ENCODE data around the gene ZBTB5.
A peak's percentile ranks its signal among the peaks of the same experiment; 100 is the strongest.
"Not testable (repeated sequence)": the region's sequence is repeated elsewhere in the genome, so short reads cannot be mapped to it uniquely, and the experiment has no call there.

Gene ZBTB5

GRCh38 chr9:37446401-37446800 is 18.8 kb downstream of the ZBTB5 start:
- no peak for DNase-seq

- DNase-seq: no peak
These were observed 19.4 kb downstream of the ZBTB5 start for GRCh38 chr9:37445832-37446231.

- DNase-seq: no peak
These were observed 20.4 kb downstream of the ZBTB5 start for GRCh38 chr9:37444890-37445289.

- no peak for DNase-seq
These were observed 21.7 kb downstream of the ZBTB5 start for GRCh38 chr9:37443566-37443965.

DNA sequence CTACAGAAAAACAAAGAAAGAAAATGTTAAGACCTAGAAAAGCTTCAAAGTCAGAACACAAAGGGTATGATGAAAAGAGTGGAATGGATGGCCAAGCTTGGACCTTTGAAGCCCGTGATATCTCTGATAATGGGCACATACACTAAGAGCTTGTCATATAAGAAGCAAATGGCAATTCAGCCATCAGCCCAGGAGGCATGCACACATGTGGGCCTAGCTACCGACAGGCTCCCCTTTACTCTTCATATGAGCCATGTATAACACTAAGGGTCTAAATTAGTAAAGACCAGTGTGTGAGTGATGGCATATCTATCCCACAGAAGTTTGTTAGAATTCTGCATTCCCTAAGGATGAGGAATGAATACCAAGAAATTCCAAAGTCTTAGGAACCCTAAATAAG is 22.7 kb downstream of the ZBTB5 start:
- DNase-seq: no peak

GRCh38 chr9:37441776-37442370 is 23.4 kb downstream of the ZBTB5 start:
- no peak for DNase-seq

DNA sequence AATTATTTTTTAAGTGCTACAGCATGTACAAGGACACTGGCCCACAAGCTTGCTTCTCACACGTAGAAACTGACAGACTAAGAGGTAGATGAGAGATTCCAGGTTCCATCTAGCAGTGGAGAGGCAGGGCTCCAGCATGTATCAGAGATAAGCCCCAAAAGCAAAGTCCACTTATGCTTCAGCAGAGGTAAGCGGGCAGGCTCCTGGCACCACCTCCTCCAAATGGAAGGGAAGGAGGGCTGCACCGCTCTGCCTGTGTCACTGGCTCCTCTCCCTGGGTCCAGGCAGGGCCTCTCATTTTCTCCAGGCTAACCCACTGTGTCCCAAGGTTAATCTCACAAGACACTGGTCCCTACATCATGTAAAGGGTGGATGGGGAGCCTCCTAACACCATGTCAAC is 26.9 kb downstream of the ZBTB5 start:
- DNase-seq: no peak

DNA sequence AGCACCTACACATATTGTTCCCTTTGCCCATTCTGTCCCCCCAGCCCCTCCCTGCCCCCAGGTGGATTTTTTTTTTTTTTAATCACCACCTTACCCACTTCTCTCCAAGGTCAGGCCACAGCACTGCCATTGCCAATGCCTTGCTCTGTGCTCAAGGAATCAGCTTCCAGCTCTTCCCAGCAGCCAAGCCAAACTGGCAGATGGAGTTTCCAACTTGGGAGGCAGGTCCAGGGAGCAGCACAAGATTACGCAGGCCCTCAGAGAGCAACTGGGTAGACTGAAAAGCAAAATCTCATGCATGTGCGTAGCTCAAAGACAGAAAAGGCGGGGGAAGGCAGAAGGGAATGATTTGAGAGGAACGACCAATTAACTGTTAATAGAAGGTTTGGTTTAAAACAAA is 27.6 kb downstream of the ZBTB5 start:
- no peak for DNase-seq

DNA sequence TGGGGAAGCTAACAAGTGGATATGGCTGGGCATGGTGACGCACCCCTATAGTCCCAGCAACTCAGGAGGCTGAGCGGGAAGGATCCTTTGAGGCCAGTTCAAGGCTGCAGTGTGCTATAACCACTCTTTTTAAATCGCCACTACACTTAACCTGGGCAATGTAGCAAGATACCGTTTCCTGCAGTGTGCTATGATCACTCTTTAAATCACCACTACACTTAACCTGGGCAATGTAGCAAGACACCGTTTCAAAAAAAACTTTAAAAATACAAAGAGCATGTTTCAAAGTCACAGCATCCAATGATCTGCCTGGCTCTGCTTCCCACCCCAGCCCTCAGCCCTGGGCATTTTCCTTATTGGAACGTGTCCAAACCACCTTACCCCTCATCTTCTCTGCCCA is 28.2 kb downstream of the ZBTB5 start:
- no peak for DNase-seq

DNA sequence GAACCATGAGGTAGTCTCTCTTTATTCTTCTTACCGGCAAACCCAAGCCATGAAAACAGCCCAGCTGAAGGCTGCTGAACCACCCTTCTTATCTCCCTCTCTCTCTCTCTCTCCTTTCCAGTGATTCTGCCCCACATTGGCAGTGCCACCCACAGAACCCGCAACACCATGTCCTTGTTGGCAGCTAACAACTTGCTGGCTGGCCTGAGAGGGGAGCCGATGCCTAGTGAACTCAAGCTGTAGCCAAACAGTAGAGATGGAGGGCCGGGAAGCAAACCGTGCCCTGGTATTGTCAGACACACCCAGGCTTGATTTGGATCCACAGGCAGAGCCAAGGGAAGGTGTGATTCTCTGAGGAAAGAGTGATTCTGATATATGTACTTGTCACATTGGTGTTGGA is 28.7 kb downstream of the ZBTB5 start:
- DNase-seq: no peak

- DNase-seq: no peak
These were observed 31.3 kb downstream of the ZBTB5 start for GRCh38 chr9:37433867-37434371.

GRCh38 chr9:37432020-37432419 is 33.2 kb downstream of the ZBTB5 start:
- DNase-seq: no peak

- no peak for DNase-seq
These were observed 34.2 kb downstream of the ZBTB5 start for GRCh38 chr9:37430841-37431597.

GRCh38 chr9:37429441-37430285 is 35.6 kb downstream of the ZBTB5 start:
- DNase-seq: no peak

GRCh38 chr9:37428345-37428744 is 36.9 kb downstream of the ZBTB5 start:
- DNase-seq: no peak

DNA sequence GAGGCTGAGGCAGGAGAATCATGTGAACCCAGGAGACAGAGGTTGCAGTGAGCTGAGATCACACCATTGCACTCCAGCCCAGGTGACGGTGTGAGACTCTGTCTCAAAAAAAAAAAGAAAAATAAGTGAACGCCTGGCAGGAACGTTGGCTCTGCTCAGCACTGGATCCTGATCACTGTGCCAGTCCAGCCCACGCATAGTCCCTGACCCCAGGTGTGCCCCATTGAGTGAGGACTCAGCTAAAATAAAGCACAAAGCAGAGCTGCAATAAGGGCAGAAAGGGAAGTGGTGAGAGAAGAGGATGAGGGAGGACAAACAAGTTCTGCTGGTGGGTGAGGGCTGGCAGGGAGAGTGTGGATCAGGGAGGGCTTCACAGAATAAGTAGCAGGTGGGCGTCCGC is 38.4 kb downstream of the ZBTB5 start:
- no peak for DNase-seq

GRCh38 chr9:37426431-37426830 is 38.8 kb downstream of the ZBTB5 start:
- DNase-seq: not testable (repeated sequence)

DNA sequence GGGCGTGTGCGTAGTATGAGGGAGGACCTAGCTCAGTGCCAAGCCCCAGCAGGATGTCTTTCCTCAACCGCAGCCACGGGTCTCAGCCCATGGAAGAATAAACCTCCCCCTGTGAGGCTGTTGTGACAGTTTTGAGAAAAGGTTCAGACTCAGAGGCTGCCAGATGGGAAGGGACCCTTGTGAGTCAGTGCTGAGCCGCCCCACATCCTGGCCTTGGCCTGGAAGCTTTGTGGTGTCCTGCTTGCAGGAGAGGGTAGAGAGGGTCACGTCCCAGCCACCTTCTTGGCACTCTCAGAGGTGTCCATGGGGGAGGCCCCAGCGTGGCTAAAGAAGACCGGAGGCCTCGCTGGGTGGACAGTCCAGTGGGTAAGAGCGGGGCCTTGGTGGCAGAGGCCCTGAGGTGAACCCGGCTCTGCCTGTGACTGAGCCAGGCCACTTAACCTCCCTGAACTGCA is 39.9 kb downstream of the ZBTB5 start:
- no peak for DNase-seq

- DNase-seq: no peak
These were observed 40.5 kb downstream of the ZBTB5 start for GRCh38 chr9:37424686-37425297.

- no peak for DNase-seq
These were observed 41.0 kb downstream of the ZBTB5 start for GRCh38 chr9:37424204-37424685.

GRCh38 chr9:37423508-37423907 is 41.7 kb downstream of the ZBTB5 start:
- no peak for DNase-seq

- peak; percentile 57 for DNase-seq
These were observed 42.8 kb downstream of the ZBTB5 start, which contains the start of gene GRHPR for GRCh38 chr9:37422289-37423104. Gene GRHPR (plus strand): TSS chr9:37422696. CDS start chr9:37422751, 55 bp downstream.

Measured in DMS79 (cell line).